Fibroblast of skin of left quadriceps (primary cell): ENCODE data around the gene ZW10.

Experiments
- DNase-seq, 2 experiments: peaks; one replicate each; pipeline ENCODE4 v3.0.0-alpha.2; 2013; ENCODE audit warnings: low read depth in 2 of 2

ZW10 gene

GRCh38 chr11:113697756-113698407, 75.6 kb downstream of the ZW10 start:
- DNase-seq: no peak

GRCh38 chr11:113697111-113697510, 76.4 kb downstream of the ZW10 start:
- no peak for DNase-seq

GRCh38 chr11:113695207-113695606, 78.3 kb downstream of the ZW10 start:
- no peak for DNase-seq

GRCh38 chr11:113694390-113694789, 79.1 kb downstream of the ZW10 start:
- no peak for DNase-seq

GRCh38 chr11:113693030-113693429, 80.5 kb downstream of the ZW10 start:
- no peak for DNase-seq

GRCh38 chr11:113690619-113691569, 82.6 kb downstream of the ZW10 start:
- no peak for DNase-seq

- DNase-seq: no peak
Observed at GRCh38 chr11:113689768-113690618, 83.5 kb downstream of the ZW10 start.

GRCh38 chr11:113685654-113686359, 87.7 kb downstream of the ZW10 start:
- no peak for DNase-seq

GRCh38 chr11:113684496-113684895, 89.0 kb downstream of the ZW10 start:
- peak; percentile 45 for DNase-seq

GRCh38 chr11:113683481-113684046, 89.9 kb downstream of the ZW10 start:
- no peak for DNase-seq
